HG03103 (cell line): ENCODE results near the gene TPPP2.

ENCODE experiments used
- ATAC-seq: cut with Tn5 transposase; IDR thresholded peaks from one replicate; pipeline ENCODE4 v1.9.1; 2021; ENCODE audit warnings: low read depth; ENCODE audit not compliant: unreplicated experiment

The TPPP2 gene

DNA sequence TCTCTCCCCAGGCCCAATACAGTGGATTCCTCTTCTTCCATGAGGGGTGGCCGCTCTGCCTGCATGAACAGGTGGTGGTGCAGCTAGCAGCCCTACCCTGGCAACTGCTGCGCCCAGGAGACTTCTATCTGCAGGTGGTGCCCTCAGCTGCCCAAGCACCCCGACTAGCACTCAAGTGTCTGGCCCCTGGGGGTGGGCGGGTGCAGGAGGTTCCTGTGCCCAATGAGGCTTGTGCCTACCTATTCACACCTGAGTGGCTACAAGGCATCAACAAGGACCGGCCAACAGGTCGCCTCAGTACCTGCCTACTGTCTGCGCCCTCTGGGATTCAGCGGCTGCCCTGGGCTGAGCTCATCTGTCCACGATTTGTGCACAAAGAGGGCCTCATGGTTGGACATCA, 43.9 kb downstream of the TPPP2 start:
- ATAC-seq = no peak

DNA sequence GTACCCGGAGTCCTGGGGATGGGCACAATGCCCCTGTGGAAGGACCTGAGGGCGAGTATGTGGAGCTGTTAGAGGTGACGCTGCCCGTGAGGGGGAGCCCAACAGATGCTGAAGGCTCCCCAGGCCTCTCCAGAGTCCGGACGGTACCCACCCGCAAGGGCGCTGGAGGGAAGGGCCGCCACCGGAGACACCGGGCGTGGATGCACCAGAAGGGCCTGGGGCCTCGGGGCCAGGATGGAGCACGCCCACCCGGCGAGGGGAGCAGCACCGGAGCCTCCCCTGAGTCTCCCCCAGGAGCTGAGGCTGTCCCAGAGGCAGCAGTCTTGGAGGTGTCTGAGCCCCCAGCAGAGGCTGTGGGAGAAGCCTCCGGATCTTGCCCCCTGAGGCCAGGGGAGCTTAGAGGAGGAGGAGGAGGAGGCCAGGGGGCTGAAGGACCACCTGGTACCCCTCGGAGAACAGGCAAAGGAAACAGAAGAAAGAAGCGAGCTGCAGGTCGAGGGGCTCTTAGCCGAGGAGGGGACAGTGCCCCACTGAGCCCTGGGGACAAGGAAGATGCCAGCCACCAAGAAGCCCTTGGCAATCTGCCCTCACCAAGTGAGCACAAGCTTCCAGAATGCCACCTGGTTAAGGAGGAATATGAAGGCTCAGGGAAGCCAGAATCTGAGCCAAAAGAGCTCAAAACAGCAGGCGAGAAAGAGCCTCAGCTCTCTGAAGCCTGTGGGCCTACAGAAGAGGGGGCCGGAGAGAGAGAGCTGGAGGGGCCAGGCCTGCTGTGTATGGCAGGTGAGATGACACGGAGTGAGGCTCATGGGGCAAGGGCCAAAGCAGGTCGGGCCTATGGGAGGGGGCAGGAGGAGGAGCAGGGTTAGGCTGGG, 44.6 kb downstream of the TPPP2 start:
- ATAC-seq = no peak

DNA sequence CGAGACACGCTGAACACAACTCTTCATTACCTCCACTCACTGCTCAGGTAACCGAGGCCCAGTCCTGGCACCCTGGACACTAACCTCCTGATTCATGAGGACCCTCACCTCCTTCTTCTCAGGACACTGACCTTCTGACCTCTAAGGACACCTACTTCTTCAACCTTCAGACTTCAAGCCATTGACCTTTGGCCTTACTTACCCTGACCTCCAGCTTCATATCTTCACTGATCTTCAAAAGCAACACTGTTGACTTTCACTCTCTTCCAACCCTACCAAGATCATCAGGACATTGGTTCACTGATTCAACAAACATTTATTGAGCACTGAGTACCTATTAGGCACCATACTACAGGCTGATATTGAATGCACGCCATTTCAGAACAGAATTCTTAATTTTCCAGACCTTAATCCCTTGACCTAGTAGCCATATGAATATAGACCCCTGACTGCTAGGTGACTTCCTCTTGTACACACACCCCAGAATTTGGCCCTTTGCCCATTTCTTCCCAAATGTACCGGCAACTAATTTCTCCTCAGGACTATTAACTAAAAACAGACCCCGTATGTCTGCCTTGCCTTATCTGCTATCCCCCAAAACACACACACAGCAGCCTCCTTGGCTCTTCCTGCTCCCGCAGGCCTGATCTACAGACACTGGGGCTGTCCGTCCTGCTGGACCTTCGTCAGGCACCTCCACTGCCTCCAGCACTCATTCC, 45.9 kb downstream of the TPPP2 start:
- no peak for ATAC-seq

DNA sequence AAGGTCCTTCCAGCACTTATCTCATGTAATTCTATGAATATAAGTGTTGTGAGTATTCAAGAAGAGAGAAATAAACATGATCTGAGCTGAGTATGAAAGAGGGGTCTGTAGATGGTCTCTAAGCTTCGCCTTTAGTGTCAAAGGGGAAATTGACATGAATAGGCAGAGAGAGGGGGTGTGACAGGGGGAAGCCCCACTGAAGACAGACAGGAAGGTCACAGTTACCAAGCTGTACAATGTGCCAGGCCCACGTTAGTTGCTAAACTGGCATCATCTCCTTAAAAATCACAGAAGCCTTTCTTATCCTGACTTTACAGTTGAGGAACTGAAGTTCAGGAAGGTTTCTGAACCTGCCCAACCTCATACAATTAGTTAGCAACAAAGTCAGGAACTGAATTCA, 47.7 kb downstream of the TPPP2 start:
- ATAC-seq = no peak

DNA sequence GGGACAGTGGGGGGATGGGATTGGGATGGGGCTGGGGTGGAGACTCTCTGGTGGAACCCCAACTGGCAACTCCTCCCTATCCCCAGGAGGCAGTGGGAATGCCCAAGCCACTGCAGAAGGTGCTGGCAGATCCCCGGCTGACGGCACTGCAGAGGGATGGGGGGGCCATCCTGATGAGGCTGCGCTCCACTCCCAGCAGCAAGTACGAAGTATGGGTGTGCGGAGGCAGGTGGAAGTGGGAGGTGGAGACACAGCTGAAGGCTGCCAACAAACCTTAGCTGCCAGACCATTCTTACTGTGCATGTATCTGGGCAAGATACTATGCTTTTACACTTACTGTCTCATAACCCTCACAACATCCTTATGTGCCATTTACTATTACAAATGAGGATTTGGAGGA, 48.3 kb downstream of the TPPP2 start:
- no peak for ATAC-seq

DNA sequence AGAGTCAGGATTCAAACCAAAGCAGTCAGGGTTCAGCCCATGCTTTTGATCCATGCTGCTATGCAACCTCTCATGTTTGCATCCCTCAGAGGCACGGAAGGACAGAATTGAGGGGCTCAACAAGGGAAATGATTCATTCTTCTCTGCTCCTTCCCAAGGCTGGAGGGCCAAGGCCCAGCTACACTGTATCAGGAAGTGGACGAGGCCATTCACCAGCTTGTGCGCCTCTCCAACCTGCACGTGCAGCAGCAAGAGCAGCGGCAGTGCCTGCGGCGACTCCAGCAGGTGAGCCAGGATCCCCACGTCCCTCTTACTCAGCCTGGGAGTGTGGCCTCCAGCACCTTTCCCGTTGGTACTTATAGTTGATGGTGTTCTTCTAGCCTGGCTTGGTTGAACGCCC, 48.7 kb downstream of the TPPP2 start:
- no peak for ATAC-seq

DNA sequence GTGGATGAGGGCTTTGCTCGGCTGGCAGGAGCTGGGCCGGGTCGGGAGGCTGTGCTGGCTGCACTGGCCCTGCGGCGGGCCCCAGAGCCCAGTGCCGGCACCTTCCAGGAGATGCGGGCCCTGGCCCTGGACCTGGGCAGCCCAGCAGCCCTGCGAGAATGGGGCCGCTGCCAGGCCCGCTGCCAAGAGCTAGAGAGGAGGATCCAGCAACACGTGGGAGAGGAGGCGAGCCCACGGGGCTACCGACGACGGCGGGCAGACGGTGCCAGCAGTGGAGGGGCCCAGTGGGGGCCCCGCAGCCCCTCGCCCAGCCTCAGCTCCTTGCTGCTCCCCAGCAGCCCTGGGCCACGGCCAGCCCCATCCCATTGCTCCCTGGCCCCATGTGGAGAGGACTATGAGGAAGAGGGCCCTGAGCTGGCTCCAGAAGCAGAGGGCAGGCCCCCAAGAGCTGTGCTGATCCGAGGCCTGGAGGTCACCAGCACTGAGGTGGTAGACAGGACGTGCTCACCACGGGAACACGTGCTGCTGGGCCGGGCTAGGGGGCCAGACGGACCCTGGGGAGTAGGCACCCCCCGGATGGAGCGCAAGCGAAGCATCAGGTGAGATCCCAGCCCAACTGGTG, 51.6 kb downstream of the TPPP2 start:
- ATAC-seq = no peak
